TTC549 (cell line): ENCODE data around the gene RABEP2.
"Not testable (repeated sequence)": the region's sequence is repeated elsewhere in the genome, so short reads cannot be mapped to it uniquely, and the experiment has no call there.

Experiments
- FAIRE-seq: peaks from 2 replicates; lab custom pipeline; 2012; peaks lifted over from hg19 to GRCh38; lab: Jason Lieb, UNC

The RABEP2 gene

GRCh38 chr16:28932339-28933141, 7.5 kb upstream of the RABEP2 start:
- no peak for FAIRE-seq

- no peak for FAIRE-seq
Observed at GRCh38 chr16:28931801-28932225, 6.8 kb upstream of the RABEP2 start, which contains the start of gene CD19. Gene CD19 (plus strand): TSS chr16:28931971. CDS start chr16:28932001, 30 bp downstream.

GRCh38 chr16:28930652-28931051, 5.6 kb upstream of the RABEP2 start:
- no peak for FAIRE-seq

GRCh38 chr16:28930203-28930602, 5.2 kb upstream of the RABEP2 start:
- FAIRE-seq: no peak

- no peak for FAIRE-seq
Observed at GRCh38 chr16:28927815-28928214, 2.8 kb upstream of the RABEP2 start.

- not testable (repeated sequence) for FAIRE-seq
Observed at GRCh38 chr16:28926284-28926683, 1.2 kb upstream of the RABEP2 start.

- no peak for FAIRE-seq
Observed at GRCh38 chr16:28925386-28926228, 569 bp upstream of the RABEP2 start.

- FAIRE-seq: no peak
Observed at GRCh38 chr16:28924399-28924761, 658 bp downstream of the RABEP2 start.

- no peak for FAIRE-seq
Observed at GRCh38 chr16:28923652-28924398, 1.2 kb downstream of the RABEP2 start.

GRCh38 chr16:28923231-28923587, 1.8 kb downstream of the RABEP2 start:
- FAIRE-seq: no peak

- FAIRE-seq: no peak
Observed at GRCh38 chr16:28918698-28919097, 6.3 kb downstream of the RABEP2 start.

- no peak for FAIRE-seq
Observed at GRCh38 chr16:28917095-28917494, 7.9 kb downstream of the RABEP2 start.

GRCh38 chr16:28915181-28915580, 9.9 kb downstream of the RABEP2 start:
- no peak for FAIRE-seq

GRCh38 chr16:28913946-28914724, 10.9 kb downstream of the RABEP2 start:
- FAIRE-seq: no peak

GRCh38 chr16:28912558-28912957, 12.5 kb downstream of the RABEP2 start:
- FAIRE-seq: no peak

GRCh38 chr16:28910086-28911031, 14.7 kb downstream of the RABEP2 start:
- no peak for FAIRE-seq

GRCh38 chr16:28905800-28906372, 19.2 kb downstream of the RABEP2 start:
- no peak for FAIRE-seq

- FAIRE-seq: no peak
Observed at GRCh38 chr16:28905229-28905754, 19.7 kb downstream of the RABEP2 start.

GRCh38 chr16:28904828-28905227, 20.2 kb downstream of the RABEP2 start:
- no peak for FAIRE-seq

- no peak for FAIRE-seq
Observed at GRCh38 chr16:28904363-28904762, 20.7 kb downstream of the RABEP2 start.
